A204.1 (cell line): Measurements from ENCODE around the gene OPN1MW.
"Not testable (repeated sequence)": the region's sequence is repeated elsewhere in the genome, so short reads cannot be mapped to it uniquely, and the experiment has no call there.

ENCODE experiments used
- FAIRE-seq: peaks from 2 replicates; lab custom pipeline; 2012; peaks lifted over from hg19 to GRCh38; lab: Jason Lieb, UNC

OPN1MW gene

DNA sequence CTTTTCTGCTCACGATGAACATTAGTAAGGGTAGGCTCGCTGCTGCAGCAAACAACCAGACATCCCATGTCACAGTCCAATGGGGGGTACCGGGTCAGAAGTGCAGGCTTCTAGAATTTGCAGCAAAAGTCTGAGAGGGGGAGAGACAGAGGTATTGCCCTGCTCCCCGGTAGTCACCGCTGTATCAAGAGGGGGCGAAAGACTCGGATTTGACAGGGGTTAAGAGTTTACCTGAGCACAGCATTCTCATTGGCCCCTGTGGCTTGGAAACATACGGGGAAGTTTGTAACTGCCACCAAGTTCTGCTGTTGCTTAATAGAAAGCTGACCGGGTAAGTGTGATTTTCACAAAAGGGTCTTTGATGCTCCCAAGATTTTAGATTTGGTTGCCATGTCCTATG lies 28.7 kb downstream of the OPN1MW start:
- not testable (repeated sequence) for FAIRE-seq

DNA sequence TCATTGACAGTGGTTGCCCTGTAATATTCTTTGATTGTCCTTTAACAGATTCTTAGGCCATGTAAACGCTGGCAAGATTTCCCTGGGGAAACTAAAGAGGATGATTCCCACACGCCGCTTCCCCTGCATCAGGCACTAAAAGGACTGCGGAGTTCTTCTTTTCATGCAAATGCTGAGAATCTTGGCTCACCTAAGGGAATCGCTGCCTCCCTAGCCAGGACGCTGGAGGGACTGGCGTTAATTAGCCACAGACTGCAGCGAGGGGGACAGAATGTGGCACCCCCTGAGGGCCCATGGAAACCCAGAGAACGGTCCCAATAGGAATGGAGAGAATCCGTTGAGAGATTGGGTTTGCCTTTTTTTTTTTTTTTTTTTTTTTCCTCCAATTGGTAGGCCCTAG lies 29.1 kb downstream of the OPN1MW start:
- FAIRE-seq, result not testable (repeated sequence)

- not testable (repeated sequence) for FAIRE-seq
Measured at GRCh38 chrX:154219456-154219855, 37.1 kb downstream of the OPN1MW start, which contains the start of gene OPN1MW2. Gene OPN1MW2, plus strand, starts transcription at chrX:154219756. Its CDS starts 60 bp downstream, at chrX:154219816.

DNA sequence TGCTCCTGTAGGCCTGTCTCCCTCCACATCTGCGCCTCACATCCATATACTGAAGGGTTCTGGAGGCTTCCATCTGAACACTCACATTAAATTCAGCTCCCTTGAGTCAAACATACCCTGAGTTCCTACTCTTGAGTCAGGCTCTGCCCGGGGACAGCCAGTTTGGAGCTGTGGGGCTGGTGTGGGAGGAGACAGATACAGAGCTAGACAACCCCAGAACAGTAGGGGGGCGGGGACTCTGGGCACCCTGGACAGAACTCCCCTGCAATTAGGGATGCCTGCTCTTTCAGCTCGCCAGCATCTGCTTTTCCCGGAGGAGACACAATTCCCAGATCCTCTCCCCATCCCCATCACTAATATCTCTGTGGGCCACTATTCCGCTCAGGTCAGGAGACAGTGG lies 42.9 kb downstream of the OPN1MW start:
- not testable (repeated sequence) for FAIRE-seq

GRCh38 chrX:154226706-154227105 lies 44.3 kb downstream of the OPN1MW start:
- FAIRE-seq, result not testable (repeated sequence)

DNA sequence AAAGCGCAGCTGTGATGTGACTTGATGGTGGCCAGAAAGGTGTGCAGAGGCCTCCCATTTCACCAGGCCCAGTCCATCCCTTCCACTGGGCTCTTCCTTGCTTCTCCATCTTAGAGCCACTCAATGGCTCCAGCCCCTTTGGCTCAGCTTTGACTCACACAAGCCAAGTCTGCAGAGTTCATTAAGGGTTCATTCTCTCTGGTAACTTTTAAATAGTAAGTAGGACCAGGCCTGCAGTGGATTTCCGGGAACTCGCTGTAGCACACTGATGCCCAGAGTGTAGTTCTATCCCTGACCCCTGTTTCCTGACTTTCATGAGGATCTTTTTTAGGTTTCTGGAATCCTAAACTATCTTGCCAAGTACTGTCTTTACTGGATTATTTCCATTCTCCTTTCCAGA lies 49.0 kb downstream of the OPN1MW start:
- not testable (repeated sequence) for FAIRE-seq

DNA sequence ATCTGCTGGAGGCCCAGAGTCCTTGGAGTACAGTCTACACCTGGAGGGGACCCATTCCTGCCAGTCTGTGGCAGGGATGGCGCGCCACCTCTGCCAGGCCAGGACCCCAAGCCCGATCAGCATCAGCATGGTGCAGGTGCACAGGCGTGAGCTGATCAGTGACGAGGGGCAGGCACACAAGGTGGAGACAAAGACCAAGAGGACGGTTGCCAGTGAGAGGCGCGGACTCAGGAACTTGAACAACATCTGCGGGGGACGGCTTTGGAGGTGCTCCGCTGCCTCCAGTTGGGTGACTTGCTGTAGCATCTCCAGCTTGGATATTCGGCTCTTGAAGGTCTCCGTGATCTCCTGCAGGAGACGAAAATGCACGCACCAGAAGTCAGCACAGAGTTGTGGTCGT lies 51.2 kb downstream of the OPN1MW start:
- not testable (repeated sequence) for FAIRE-seq

- FAIRE-seq, result not testable (repeated sequence)
Measured at GRCh38 chrX:154238939-154239559, 56.7 kb downstream of the OPN1MW start.

DNA sequence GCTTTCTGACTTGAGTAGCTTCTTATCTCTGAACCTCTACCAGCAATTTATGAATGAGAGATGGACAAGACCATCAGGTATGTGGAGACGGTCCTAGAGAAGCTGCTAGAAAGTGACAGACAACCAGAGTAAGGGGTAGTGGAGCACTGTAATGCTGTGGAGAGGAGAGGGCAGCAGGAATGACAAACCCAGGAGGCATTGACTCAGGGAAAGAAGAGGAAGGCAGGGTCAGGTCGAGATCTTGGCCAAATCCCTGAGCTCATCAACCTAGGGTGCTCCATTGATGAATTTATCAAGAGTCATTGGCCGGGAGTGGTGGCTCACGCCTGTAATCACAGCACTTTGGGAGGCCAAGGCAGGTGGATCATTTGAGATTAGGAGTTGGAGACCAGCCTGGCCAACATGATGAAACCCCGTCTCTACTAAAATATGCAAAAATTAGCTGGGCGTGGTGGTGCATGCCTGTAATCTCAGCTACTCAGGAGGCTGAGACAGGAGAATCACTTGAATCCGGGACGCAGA lies 57.6 kb downstream of the OPN1MW start:
- not testable (repeated sequence) for FAIRE-seq
